ENCODE data around the gene STXBP2. TPM values are rescaled to one million over a fixed set of nuclear protein-coding genes. Genes with fewer than 3 reads are reported as not detected.

STXBP2 gene
- total and polyA plus RNA-seq, 9 of the 15 experiments (the other 6 are each of a cell fraction or from before 2014, with no cell fraction given): 2.5 to 163 (median 71.3) TPM

GRCh38 chr19:7680606-7681339 lies 43.9 kb downstream of the STXBP2 start, which contains the start of gene TRAPPC5 (continued):
- no peak for TF ChIP-seq CEBPZ (IDR thresholded peaks at IDR 0.05; ENCODE audit: borderline replicate concordance, low read depth, low read length)
- TF ChIP-seq HMGXB4 (CRISPR knock-in tag; IDR thresholded peaks at IDR 0.05): 0 out of 2 replicates have a peak, but pooled peaks have one; percentile 63
- peak; percentile 93 for TF ChIP-seq REST (IDR thresholded peaks at IDR 0.05; ENCODE audit: borderline replicate concordance)
- TF ChIP-seq REST (CRISPR knock-in tag; IDR thresholded peaks at IDR 0.05; ENCODE audit: low read depth): no peak; the same call in 1 of the 2 replicates
- TF ChIP-seq NR2F6 (CRISPR knock-in tag; IDR thresholded peaks at IDR 0.05): no peak
- TF ChIP-seq RBM25 (IDR thresholded peaks at IDR 0.05; ENCODE audit: low read depth, low read length, severe bottlenecking): peak; percentile 60
- TF ChIP-seq ARID3B (CRISPR knock-in tag; IDR thresholded peaks at IDR 0.05; ENCODE audit: borderline replicate concordance): no peak
- TF ChIP-seq RBM17 (IDR thresholded peaks at IDR 0.05; ENCODE audit: borderline replicate concordance, low read depth, low read length): no peak
